Thoracic aorta (tissue), 2 donors: ENCODE measurements around the gene FOXL1. TPM values are rescaled to one million over a fixed set of nuclear protein-coding genes. Genes with fewer than 3 reads are reported as not detected.

Experiments used
- ATAC-seq: fragments of 150-250 bp; one replicate; pipeline ENCODE4 v1.8.0; 2017; ENCODE audit warnings: low read depth; ENCODE audit not compliant: insufficient number of reproducible peaks, low FRiP score
- DNase-seq: peaks from one replicate; pipeline ENCODE4 v3.0.0-alpha.2; 2020; ENCODE audit warnings: low spot score
- H3K27ac ChIP-seq, 2 donors: fragments of 200-600 bp; sonication (generic); 1 replicate in 1 of 2; 2 replicates in 1 of 2; pipeline ENCODE4 v1.5.1; 2016; ENCODE audit warnings: mild to moderate bottlenecking in 2 of 2, moderate library complexity in 2 of 2
- H3K27me3 ChIP-seq: fragments of 200-600 bp; sonication (generic); replicated peaks from 2 replicates; pipeline ENCODE4 v1.6.0; 2016; ENCODE audit warnings: mild to moderate bottlenecking; ENCODE audit not compliant: insufficient read depth
- H3K36me3 ChIP-seq: fragments of 200-600 bp; sonication (generic); one replicate; pipeline ENCODE4 v1.5.1; 2016
- H3K4me1 ChIP-seq, 2 donors: fragments of 200-600 bp; sonication (generic); 1 replicate in 1 of 2; 2 replicates in 1 of 2; pipeline versions ENCODE4 v1.5.1 to v1.6.0; 2016; ENCODE audit warnings: low read depth in 2 of 2, mild to moderate bottlenecking in 1 of 2; ENCODE audit not compliant: control insufficient read depth in 1 of 2
- H3K4me3 ChIP-seq: fragments of 200-600 bp; sonication (generic); 2 replicates; pipeline ENCODE4 v1.5.1; 2016; ENCODE audit warnings: mild to moderate bottlenecking
- H3K9me3 ChIP-seq: fragments of 200-600 bp; sonication (generic); 2 replicates; pipeline ENCODE4 v1.5.1; 2016
- total RNA-seq, 2 donors: library from RNA; depleted of rRNA; stranded (reverse); fragments of >200 nt; gene quantifications; one replicate each; pipeline versions ENCODE4 v1.1.0 to v1.2.3, GENCODE V29; 2016
- TF ChIP-seq, protein P1 (sequence below): fragments of 200-600 bp; sonication (generic); IDR thresholded peaks from one replicate; pipeline ENCODE4 v1.5.1; 2019; ENCODE audit warnings: antibody characterized with exemption

The FOXL1 gene
- total RNA-seq, 2 donors from 2014 or later, result 52.1 to 52.8 TPM

DNA sequence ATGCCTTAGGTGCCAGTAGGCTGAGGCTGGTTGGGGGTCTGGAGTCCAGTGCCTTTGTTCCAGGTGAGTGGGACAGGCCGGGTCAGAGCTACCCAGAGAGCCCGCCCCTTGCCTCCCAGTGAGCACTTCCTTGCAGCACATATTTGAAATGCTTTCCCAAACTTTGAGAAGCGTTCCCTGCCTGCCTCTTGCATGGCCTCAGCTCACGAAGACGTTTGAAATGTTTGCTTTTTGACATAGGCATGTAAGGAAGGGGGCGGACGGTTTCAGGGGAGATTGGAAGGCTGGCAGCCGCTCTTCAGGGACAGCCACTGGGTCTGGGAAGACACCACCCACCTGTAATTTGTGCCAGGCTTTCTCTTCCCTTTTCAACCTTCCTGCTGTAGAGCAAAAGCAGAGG is 5.1 kb upstream of the FOXL1 start:
- Histone ChIP-seq H3K36me3 (no peaks in the 10 kb centered on the region), H3K9me3 (no peaks in the 10 kb centered on the region), H3K27ac (peak overlapping the region; percentile 91 to 97), H3K4me3 (peak overlapping the region; percentile 94), H3K4me1 (peaks cover 22 to 45% of the 10 kb centered on the region in 2 donors), H3K27me3 (no peaks in the 10 kb centered on the region)
- TF ChIP-seq, protein P1, sequence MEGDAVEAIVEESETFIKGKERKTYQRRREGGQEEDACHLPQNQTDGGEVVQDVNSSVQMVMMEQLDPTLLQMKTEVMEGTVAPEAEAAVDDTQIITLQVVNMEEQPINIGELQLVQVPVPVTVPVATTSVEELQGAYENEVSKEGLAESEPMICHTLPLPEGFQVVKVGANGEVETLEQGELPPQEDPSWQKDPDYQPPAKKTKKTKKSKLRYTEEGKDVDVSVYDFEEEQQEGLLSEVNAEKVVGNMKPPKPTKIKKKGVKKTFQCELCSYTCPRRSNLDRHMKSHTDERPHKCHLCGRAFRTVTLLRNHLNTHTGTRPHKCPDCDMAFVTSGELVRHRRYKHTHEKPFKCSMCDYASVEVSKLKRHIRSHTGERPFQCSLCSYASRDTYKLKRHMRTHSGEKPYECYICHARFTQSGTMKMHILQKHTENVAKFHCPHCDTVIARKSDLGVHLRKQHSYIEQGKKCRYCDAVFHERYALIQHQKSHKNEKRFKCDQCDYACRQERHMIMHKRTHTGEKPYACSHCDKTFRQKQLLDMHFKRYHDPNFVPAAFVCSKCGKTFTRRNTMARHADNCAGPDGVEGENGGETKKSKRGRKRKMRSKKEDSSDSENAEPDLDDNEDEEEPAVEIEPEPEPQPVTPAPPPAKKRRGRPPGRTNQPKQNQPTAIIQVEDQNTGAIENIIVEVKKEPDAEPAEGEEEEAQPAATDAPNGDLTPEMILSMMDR, result no peak
- DNase-seq (no peak), ATAC-seq (no peak)

DNA sequence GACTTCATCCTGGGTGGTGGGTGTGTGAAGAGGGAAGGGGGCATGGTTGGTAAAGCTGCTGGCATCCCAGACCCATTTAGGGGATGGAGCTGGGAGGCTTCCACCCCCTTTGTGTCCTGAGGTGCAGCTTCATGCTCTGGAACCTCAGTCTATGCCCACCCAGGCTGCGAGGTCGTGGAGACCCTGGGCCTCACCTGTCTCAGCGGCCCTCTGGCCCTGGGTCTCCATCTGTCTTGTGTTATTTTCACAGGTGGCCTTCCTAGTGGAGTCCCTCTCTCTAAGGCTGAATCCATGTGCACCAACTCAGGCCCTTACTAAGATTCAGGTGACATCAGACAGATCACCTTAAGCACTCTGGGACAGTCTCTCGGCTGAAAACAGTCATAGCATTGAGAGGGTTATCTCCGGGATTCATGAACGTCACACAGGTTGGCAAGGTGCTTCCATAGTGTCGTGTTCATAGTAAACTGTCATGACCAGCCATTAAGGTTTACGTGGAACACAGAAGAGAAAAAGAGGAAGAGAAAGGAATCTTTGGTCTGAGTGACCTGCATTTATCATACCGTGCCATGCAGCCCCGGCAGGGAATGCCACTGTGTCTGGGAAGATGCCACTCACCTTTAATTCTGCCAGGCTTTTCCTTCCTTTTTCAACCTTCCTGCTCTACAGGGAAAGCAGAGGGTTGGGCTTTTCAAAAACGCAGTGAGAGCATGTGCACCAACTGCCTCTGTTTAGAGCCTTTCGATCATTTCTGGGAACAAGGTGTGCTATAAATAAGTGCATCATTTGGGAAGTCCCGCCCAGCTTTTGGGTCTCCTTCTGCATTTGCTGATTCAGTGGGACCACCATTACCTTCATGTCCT is 4.5 kb upstream of the FOXL1 start:
- Histone ChIP-seq H3K36me3 (no peaks in the 10 kb centered on the region), H3K27me3 (no peaks in the 10 kb centered on the region), H3K4me1 (peaks cover 22 to 52% of the 10 kb centered on the region in 2 donors), H3K4me3 (peak overlapping the region; percentile 94), H3K27ac (peak overlapping the region; percentile 91 to 97), H3K9me3 (no peaks in the 10 kb centered on the region)
- TF ChIP-seq, protein P1, result no peak
- DNase-seq (no peak), ATAC-seq (no peak)

DNA sequence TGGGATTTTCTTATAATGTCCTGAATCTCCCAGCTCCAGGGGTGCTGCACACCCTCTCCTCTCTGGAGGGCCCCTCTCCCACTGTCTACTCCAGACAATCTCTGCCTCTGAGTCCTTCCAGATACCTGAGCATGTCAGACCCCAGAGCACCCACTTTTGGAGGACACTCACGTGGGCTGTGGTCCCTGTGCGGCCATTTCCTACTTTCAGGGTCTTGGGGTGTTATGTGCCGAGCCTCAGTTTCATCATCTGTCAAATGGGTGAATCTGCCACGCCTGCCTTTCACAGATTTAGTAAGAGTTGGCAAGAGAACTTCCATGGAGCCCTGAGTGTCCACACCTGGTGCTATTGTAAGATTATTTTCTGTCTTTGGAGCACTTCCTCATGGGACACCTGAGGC is 3.7 kb upstream of the FOXL1 start:
- H3K4me3 ChIP-seq, result peak overlapping the region; percentile 94

DNA sequence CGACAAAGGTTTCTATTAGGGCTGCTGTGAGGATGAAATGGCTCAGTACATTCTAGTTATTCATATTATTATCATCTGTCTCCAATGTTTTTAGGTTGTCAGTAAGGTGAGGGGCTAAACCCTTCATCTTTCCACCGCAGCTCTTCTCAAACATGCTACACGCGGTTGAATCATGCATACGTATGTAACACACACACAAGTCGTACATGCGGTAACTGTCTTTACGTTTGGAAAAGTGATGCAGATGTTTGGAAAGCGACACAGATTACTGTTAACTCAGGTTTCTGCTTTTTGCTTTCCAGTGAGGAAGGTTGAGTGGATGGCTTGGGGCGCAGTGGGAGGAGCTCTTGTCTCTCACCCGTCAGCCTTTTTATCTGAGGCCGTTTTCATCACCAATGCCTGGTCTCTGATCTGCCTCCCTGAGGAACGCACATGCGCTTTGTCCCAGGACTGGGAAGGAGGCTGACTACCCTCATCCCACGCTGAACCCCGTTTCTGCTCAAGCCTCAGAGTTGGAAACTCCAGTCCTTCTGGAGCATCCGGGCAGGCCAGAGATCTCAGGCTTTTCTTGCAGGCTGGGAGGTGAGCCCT is 3.2 kb upstream of the FOXL1 start:
- no peak for ATAC-seq
- no peak for DNase-seq
- Histone ChIP-seq H3K4me3 (peak overlapping the region; percentile 76), H3K4me1 (peaks cover 25 to 63% of the 10 kb centered on the region in 2 donors), H3K27me3 (no peaks in the 10 kb centered on the region), H3K9me3 (no peaks in the 10 kb centered on the region), H3K36me3 (no peaks in the 10 kb centered on the region), H3K27ac (peak overlapping the region; percentile 91 to 97)
- TF ChIP-seq, protein P1, result no peak

More for the DNA sequence above, 3.7 kb upstream of the FOXL1 start:
- no peak for ATAC-seq
- H3K4me1 ChIP-seq, result peaks cover 22 to 58% of the 10 kb centered on the region in 2 donors
- H3K36me3 ChIP-seq, result no peaks in the 10 kb centered on the region
- no peak for DNase-seq
- no peaks in the 10 kb centered on the region for H3K27me3 ChIP-seq
- H3K27ac ChIP-seq, result peak overlapping the region; percentile 91 to 97
- TF ChIP-seq, protein P1, result no peak
- no peaks in the 10 kb centered on the region for H3K9me3 ChIP-seq
